ENCODE results near the gene TMC6.
"Not testable (repeated sequence)": the region's sequence is repeated elsewhere in the genome, so short reads cannot be mapped to it uniquely, and the experiment has no call there.

GRCh38 chr17:78115803-78116202 is 12.8 kb downstream of the TMC6 start:
- TF ChIP-seq, protein P1, sequence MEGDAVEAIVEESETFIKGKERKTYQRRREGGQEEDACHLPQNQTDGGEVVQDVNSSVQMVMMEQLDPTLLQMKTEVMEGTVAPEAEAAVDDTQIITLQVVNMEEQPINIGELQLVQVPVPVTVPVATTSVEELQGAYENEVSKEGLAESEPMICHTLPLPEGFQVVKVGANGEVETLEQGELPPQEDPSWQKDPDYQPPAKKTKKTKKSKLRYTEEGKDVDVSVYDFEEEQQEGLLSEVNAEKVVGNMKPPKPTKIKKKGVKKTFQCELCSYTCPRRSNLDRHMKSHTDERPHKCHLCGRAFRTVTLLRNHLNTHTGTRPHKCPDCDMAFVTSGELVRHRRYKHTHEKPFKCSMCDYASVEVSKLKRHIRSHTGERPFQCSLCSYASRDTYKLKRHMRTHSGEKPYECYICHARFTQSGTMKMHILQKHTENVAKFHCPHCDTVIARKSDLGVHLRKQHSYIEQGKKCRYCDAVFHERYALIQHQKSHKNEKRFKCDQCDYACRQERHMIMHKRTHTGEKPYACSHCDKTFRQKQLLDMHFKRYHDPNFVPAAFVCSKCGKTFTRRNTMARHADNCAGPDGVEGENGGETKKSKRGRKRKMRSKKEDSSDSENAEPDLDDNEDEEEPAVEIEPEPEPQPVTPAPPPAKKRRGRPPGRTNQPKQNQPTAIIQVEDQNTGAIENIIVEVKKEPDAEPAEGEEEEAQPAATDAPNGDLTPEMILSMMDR (IDR thresholded peaks at IDR 0.05), result not testable (repeated sequence)
- TF ChIP-seq POLR2A (IDR thresholded peaks at IDR 0.05), result not testable (repeated sequence)

Data from adrenal gland (tissue), 5 donors.